ENCODE data around the gene SAP25. TPM values are rescaled to one million over a fixed set of nuclear protein-coding genes. Genes with fewer than 3 reads are reported as not detected.
"Not testable (repeated sequence)": the region's sequence is repeated elsewhere in the genome, so short reads cannot be mapped to it uniquely, and the experiment has no call there.

SAP25 gene
- total RNA-seq, 3 donors from 2014 or later, result 6.2 to 8.1 (median 7.6) TPM

DNA sequence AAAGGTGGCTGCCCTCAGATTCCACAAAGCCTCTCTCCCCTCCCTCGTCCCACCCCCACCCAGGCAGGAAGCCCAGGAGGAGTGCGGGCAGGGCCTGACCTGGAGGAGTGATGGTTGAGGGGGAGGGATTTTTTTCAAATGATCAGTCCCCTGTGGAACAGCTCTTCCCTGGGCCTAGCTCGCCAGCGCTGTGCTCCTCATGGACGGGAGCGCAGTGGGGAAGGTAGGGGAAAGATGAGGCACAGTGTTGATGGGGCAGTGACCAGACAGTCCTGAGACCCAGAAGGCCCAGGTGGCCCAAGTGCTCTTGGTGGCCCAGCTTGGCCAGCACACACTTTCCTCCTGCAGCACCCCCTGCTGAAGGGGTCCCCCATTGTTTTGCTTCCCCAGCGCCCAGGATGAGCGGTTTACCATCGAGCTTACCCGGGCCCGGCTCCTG is 8.5 kb downstream of the SAP25 start:
- Mint-ChIP-seq H3K4me1 (ENCODE audit: low read depth) (peaks cover 22% of the 10 kb centered on the region), H3K27me3 (ENCODE audit: low read depth) (no peaks in the 10 kb centered on the region), H3K36me3 (ENCODE audit: insufficient read depth) (peaks cover 3% of the 10 kb centered on the region), H3K9me3 (no peaks in the 10 kb centered on the region), H3K4me3 (no peak overlapping the region)
- no peak for ATAC-seq
- DNase-seq, result no peak

DNA sequence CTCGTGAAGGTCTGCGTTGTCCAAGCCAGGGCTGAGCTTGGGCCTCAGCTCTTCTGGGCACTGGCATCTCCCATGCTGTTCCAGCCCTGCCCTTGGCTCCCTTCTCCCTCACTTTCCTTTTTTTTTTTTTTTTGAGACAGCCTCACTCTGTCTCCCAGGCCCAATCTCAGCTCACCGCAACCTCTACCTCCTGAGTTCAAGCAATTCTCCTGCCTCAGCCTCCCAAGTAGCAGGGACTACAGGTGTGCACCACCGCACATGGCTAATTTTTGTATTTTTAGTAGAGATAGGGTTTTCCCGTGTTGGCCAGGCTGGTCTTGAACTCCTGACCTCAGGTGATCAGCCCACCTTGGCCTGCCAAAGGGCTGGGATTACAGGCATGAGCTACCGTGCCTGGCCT is 9.3 kb downstream of the SAP25 start:
- not testable (repeated sequence) for H3K9me3 Mint-ChIP-seq; ATAC-seq; H3K4me3 Mint-ChIP-seq; H3K36me3 Mint-ChIP-seq (ENCODE audit: insufficient read depth); H3K27me3 Mint-ChIP-seq (ENCODE audit: low read depth); DNase-seq
- H3K4me1 Mint-ChIP-seq (ENCODE audit: low read depth), result peaks cover 25% of the 10 kb centered on the region

DNA sequence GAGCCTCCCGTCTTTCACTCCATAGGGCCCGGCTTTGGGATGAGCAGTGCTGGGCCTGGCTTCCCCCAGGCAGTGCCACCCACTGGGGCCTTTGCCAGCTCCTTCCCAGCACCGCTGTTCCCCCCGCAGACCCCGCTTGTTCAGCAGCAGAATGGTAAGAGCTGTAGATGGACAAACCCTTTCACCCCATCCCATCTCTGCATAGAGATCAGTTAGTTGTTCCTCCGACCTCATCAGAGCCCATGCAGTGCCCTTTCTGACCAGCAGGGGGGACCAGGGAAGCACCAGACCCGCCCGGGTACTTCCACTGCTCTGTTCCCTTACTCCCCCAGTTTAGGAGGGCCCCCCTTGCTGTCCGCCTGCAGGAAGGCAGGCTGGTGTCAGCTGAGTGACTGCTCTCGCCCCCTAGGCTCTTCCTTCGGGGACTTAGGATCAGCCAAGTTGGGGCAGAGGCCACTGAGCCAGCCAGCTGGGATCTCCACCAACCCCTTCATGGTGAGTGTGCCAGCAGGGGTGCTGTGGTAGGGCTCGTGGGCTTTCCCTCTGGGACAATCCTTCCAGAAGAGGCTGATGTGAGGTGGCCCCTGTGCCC is 9.8 kb downstream of the SAP25 start:
- DNase-seq (peak; percentile 87), ATAC-seq (peak; percentile 75 to 77)
- peaks cover 23% of the 10 kb centered on the region for H3K4me1 Mint-ChIP-seq (ENCODE audit: low read depth)
- H3K27me3 Mint-ChIP-seq (ENCODE audit: low read depth), result no peaks in the 10 kb centered on the region
- H3K9me3 Mint-ChIP-seq, result no peaks in the 10 kb centered on the region
- peaks cover 7% of the 10 kb centered on the region for H3K36me3 Mint-ChIP-seq (ENCODE audit: insufficient read depth)
- H3K4me3 Mint-ChIP-seq, result no peak overlapping the region

DNA sequence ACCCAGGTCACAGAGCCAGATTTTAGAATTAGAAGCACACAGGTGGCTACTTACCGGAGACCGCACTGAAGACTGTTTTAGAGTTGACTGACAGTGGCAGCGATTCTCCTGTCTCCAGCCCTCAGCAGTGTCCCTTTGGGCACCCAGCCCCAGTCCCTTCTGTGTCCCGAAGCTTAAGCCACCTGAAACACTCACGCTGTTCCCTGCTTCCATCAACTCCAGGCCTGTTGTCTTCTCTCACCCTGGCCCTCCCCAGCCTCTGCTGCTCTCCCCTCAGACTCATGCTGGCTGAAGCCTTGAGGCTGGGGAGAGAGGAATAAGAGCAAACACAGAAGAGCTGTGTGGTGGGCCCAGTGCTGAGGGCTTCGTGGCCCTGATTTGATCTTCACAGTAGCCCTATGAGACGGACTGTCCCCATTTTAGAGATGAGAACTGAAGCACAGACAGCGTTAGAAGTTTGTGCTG is 10.6 kb downstream of the SAP25 start:
- peaks cover 7% of the 10 kb centered on the region for H3K36me3 Mint-ChIP-seq (ENCODE audit: insufficient read depth)
- H3K9me3 Mint-ChIP-seq, result no peaks in the 10 kb centered on the region
- H3K4me3 Mint-ChIP-seq, result no peak overlapping the region
- DNase-seq (no peak), ATAC-seq (no peak)
- H3K4me1 Mint-ChIP-seq (ENCODE audit: low read depth), result peaks cover 18% of the 10 kb centered on the region
- H3K27me3 Mint-ChIP-seq (ENCODE audit: low read depth), result no peaks in the 10 kb centered on the region

DNA sequence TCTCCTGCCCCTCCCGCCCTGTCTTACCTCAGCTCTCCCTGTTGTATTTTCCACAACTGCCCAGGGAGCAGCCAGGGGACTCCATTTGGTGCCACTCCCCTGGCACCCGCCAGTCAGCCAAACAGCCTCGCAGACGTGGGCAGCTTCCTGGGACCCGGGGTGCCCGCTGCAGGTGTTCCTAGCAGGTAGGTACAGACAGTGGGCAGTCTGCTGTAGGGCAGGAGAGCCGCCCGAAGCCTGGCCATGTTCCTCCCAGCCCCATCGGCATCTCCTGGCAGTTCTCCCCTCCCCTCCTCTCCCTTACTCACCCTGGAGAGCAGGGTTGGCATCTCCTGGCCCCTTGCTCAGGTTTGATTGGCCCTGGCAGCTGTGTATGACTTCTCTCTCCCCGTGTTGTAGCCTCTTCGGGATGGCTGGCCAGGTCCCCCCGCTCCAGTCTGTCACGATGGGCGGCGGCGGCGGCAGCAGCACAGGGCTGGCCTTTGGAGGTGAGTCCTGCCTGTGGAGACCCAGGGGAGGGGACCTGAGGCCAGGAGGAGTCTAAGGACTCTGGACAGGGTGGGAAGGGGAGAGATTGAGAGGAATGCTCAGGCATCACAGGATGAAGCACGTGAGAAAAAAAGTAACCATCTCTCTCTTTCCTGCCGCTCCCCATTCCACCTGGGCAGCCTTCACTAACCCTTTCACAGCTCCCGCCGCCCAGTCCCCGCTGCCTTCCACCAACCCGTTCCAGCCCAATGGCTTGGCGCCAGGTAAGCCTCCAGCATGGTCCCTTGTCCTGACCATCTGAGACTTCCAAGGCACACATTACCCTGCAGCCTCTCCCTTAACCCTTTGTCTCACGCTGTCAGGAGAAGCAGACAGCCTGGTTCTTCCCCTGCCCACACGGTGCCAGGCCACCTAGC is 11.3 kb downstream of the SAP25 start:
- Mint-ChIP-seq H3K36me3 (ENCODE audit: insufficient read depth) (peaks cover 7% of the 10 kb centered on the region), H3K9me3 (no peaks in the 10 kb centered on the region), H3K4me3 (no peak overlapping the region), H3K4me1 (ENCODE audit: low read depth) (peaks cover 12% of the 10 kb centered on the region), H3K27me3 (ENCODE audit: low read depth) (no peaks in the 10 kb centered on the region)
- ATAC-seq, result no peak
- DNase-seq, result no peak

DNA sequence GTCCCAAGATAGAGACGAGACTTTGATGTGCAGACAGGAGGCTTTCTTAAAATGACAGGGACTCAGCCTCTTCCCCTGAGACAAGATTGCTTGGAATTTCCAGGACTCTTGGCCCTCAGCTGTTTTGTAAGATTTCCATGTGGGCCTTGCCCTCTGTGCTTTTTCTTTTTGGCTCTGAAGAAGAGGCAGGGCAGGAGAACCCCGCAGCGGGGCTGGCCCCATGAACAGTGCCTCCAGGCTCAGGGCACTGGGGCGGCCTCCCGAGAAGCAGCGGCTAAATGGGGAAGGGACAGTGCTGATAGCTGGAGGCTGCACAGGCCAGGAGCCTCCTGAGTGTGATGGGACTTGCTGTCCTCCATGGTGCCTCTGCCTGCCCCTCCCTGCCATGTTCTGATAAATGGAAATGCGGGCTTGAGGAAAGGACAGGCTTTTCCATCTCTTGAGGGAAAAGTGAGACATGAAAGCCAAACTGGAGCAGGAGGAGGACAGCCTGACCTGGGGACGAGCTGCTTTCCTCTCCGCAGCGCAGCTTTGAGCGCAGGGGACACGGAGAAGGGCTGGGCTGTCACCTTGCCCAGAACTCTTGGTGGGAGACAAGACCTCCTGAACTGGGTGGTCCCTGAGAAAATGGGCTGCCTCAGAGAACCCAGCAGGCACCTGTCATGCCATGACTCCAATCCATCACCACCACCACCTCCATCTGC is 12.1 kb downstream of the SAP25 start:
- peaks cover 11% of the 10 kb centered on the region for H3K36me3 Mint-ChIP-seq (ENCODE audit: insufficient read depth)
- no peak overlapping the region for H3K4me3 Mint-ChIP-seq
- H3K27me3 Mint-ChIP-seq (ENCODE audit: low read depth), result no peaks in the 10 kb centered on the region
- ATAC-seq (no peak), DNase-seq (no peak)
- H3K9me3 Mint-ChIP-seq, result no peaks in the 10 kb centered on the region
- peaks cover 12% of the 10 kb centered on the region for H3K4me1 Mint-ChIP-seq (ENCODE audit: low read depth)

DNA sequence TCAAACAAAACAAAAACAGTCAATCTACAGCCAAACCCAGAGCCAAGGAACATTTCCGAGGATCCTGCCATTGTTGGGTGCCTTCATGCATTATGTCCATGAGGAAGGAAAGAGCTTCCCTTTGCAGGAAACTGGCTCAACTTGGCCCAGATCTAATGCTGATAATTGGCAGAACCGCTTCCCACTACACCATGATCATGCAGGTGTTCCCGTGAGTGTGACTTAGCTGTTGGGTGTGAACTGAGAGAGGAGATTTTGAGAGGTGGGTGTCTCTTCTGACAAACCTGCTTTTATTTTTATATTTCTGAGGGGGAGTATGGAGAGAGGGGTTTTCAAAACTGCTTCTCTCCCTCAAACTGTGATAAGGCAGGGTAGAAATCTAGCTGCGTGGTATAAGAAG is 14.6 kb downstream of the SAP25 start:
- Mint-ChIP-seq H3K4me1 (ENCODE audit: low read depth) (peaks cover 12% of the 10 kb centered on the region), H3K36me3 (ENCODE audit: insufficient read depth) (peaks cover 28% of the 10 kb centered on the region), H3K27me3 (ENCODE audit: low read depth) (no peaks in the 10 kb centered on the region), H3K4me3 (no peak overlapping the region), H3K9me3 (no peaks in the 10 kb centered on the region)
- no peak for DNase-seq
- no peak for ATAC-seq

DNA sequence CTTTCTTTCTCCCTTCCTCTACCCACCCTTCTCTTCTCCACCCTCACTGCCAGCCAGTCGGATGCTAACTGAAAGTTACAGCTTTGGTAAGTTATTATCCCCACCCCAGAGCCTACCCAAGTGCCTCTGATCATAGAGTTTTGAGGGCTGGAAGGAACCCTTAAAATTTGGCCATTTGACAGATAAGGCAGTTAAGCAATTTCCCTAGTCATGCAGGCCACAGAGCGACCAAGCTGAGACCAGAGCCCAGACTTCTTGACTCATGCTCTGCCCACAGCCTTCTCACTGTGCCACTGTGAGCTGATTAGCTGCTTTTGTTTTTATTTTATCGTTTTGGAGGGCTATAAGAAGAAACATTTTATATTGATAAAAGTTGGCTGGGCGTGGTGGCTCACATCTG is 17.2 kb downstream of the SAP25 start:
- Mint-ChIP-seq H3K4me3 (no peak overlapping the region), H3K9me3 (no peaks in the 10 kb centered on the region), H3K4me1 (ENCODE audit: low read depth) (peaks cover 10% of the 10 kb centered on the region), H3K27me3 (ENCODE audit: low read depth) (no peaks in the 10 kb centered on the region), H3K36me3 (ENCODE audit: insufficient read depth) (peaks cover 37% of the 10 kb centered on the region)
- no peak for DNase-seq
- no peak for ATAC-seq

DNA sequence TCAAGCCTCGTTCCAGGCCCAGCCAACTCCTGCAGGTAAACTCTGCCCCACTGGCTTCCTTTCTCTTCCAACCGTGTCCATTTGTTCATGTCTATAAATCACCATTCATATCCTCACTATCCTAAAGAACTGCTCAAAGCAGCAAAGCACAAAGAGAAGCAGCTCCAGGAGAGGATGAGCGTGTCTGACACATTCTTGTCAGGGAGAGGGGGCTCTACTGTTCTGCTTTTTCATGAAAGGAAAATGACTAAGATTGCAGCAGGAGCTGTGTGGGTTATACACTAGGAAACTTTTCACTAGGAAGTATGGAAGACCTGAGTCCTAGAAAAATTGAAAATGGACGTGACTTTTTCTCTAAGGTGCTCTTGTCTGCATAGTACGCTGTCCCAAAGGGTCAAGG is 18.0 kb downstream of the SAP25 start:
- ATAC-seq (no peak), DNase-seq (no peak)
- H3K36me3 Mint-ChIP-seq (ENCODE audit: insufficient read depth), result peaks cover 37% of the 10 kb centered on the region
- H3K27me3 Mint-ChIP-seq (ENCODE audit: low read depth), result no peaks in the 10 kb centered on the region
- no peaks in the 10 kb centered on the region for H3K9me3 Mint-ChIP-seq
- no peak overlapping the region for H3K4me3 Mint-ChIP-seq
- peaks cover 11% of the 10 kb centered on the region for H3K4me1 Mint-ChIP-seq (ENCODE audit: low read depth)

DNA sequence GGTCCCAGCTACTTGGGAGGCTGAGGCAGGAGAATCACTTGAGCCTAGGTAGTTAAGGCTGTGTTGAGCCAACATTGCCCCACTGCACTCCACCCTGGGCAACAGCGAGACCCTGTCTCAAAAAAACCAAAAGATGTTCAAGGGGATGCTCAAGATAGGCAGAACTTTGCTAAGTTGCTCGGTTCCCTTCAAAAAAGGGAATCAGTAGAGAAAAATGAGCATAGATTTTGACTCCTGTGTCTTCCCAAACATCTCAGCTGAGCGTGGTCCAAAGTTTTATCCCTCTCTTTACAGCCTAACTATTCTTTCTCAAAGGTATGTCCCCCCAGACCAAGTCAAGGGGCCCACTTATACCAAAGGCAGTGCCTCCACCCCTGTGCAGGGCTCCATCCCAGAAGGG is 20.7 kb downstream of the SAP25 start:
- DNase-seq, result no peak
- Mint-ChIP-seq H3K4me1 (ENCODE audit: low read depth) (peaks cover 28% of the 10 kb centered on the region), H3K36me3 (ENCODE audit: insufficient read depth) (peaks cover 37% of the 10 kb centered on the region), H3K9me3 (no peaks in the 10 kb centered on the region), H3K4me3 (no peak overlapping the region), H3K27me3 (ENCODE audit: low read depth) (no peaks in the 10 kb centered on the region)
- no peak for ATAC-seq

DNA sequence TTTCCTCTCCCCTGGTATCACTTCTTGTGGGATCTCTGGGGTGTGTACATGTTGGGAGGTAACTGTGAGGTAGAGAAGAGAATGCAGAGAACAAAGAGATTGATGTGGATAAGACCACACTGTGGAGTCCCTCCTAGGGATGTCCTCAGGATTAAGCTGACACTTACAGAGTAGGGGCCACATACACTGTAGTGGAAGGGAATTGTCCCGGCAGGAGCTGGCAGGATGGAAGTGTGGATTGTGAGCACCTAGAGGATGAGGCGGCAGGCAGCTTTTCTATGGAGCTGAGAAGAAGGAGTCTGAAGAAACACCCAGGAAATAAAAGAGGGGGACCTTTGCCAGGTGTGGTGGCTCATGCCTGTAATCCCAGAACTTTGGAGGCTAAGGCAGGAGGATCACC is 21.2 kb downstream of the SAP25 start:
- no peak for ATAC-seq
- H3K4me1 Mint-ChIP-seq (ENCODE audit: low read depth), result peaks cover 33% of the 10 kb centered on the region
- no peaks in the 10 kb centered on the region for H3K9me3 Mint-ChIP-seq
- H3K36me3 Mint-ChIP-seq (ENCODE audit: insufficient read depth), result peaks cover 37% of the 10 kb centered on the region
- no peaks in the 10 kb centered on the region for H3K27me3 Mint-ChIP-seq (ENCODE audit: low read depth)
- DNase-seq, result no peak
- H3K4me3 Mint-ChIP-seq, result no peak overlapping the region

DNA sequence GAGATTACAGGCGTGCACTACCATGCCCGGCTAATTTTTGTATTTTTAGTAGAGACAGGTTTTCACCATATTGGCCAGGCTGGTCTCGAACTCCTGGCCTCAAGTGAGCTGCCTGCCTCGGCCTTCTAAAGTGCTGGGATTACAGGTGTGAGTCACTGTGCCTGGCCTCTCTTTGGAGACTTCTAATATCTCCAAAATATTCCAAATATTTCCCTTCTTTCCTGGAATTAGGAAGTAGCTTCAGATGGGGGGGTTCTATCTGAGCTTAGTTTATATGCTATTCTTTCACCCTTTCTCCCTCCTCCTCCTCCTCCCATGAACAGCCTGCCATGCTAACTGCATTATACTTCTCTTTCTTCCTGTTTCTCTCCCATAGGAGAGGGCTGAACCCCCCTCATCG is 25.3 kb downstream of the SAP25 start:
- not testable (repeated sequence) for ATAC-seq; DNase-seq; H3K27me3 Mint-ChIP-seq (ENCODE audit: low read depth); H3K9me3 Mint-ChIP-seq
- Mint-ChIP-seq H3K36me3 (ENCODE audit: insufficient read depth) (peaks cover 14% of the 10 kb centered on the region), H3K4me1 (ENCODE audit: low read depth) (peaks cover 73% of the 10 kb centered on the region), H3K4me3 (peak overlapping the region; percentile 26)

DNA sequence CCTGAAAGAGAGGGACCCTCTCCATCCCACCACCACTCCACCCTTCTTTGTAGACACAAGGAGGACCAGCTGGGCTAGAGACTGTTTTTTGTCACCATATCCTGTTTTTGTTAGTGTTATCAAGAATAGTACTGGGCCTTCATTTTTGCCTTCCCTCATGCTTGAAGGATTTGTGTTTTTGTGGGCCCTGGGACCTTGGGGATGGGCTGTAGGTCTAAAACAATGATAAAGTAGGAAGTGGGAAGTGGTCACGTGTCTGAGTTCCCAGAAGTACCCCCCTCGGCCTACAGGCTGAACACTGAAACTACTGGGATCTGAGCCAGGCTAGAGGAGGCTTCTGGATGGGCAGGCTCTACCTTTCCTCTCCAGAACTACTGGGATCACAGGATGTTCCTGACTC is 25.8 kb downstream of the SAP25 start:
- Mint-ChIP-seq H3K9me3 (no peaks in the 10 kb centered on the region), H3K27me3 (ENCODE audit: low read depth) (no peaks in the 10 kb centered on the region), H3K36me3 (ENCODE audit: insufficient read depth) (peaks cover 12% of the 10 kb centered on the region), H3K4me3 (no peak overlapping the region), H3K4me1 (ENCODE audit: low read depth) (peaks cover 78% of the 10 kb centered on the region)
- no peak for DNase-seq
- no peak for ATAC-seq

DNA sequence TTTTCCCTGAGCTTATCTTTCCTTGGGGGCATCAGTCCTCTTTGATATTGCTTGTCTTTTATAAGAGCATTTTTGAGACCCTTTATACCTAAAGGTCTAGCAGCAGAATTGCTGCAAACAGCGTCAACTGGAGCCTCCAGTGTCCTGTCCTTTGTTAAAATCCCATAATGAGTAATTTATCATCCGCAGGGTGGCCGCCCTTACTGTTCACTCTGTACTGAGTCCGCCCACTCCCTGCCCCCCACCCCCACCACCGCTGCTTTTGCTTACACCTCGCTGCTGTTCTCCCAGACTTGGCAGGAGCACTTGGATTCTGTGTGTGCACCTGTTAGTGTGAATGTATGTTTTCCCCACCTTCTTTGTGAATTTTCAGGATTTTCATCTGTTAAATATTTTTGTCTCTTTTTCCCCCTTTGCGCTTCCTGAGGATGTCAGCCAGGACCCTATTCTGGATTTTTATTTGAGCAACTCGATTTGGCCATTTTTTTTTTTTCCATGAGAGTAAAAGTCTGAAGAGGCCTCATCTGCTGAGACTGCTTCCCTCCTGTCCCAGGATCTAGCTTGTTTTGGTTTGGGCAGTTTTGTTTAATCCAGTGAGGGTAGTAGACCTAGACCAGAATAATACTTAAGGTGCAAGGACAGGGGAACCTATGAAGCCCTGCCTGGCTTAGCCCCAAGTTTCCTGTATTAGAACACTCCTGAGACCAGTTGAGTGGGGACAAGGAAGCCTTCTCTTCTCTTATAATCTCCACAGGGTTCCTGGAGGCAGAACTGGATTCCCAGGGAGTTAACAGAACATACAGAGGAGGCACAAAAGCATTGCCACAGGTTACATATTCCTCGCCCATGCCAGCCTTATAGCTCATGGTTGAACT is 26.5 kb downstream of the SAP25 start:
- peak overlapping the region; percentile 98 for H3K4me3 Mint-ChIP-seq
- ATAC-seq (no peak), DNase-seq (no peak)
- H3K27me3 Mint-ChIP-seq (ENCODE audit: low read depth), result no peaks in the 10 kb centered on the region
- peaks cover 8% of the 10 kb centered on the region for H3K36me3 Mint-ChIP-seq (ENCODE audit: insufficient read depth)
- H3K4me1 Mint-ChIP-seq (ENCODE audit: low read depth), result peaks cover 82% of the 10 kb centered on the region
- no peaks in the 10 kb centered on the region for H3K9me3 Mint-ChIP-seq

Data from activated T-cell treated with anti-CD3 and anti-CD28 coated beads, Interleukin-2, amount 50 U/mL, for 4 hours (primary cell).